A549 (cell line): ENCODE data around the gene CIAO3. TPM values are rescaled to one million over a fixed set of nuclear protein-coding genes. Genes with fewer than 3 reads are reported as not detected.

Experiments
- ATAC-seq, 2 experiments: fragments of 200-7000 bp in 1 of 2; fragments of >200 bp in 1 of 2; cut with Nextera tagmentation in 1 of 2; cut with Tn5 transposase in 1 of 2; 3 replicates each; pipeline versions ENCODE4 v1.8.0 to v1.9.1; 2018 to 2020; ENCODE audit warnings: mild to moderate bottlenecking in 1 of 2, moderate library complexity in 1 of 2
- CTCF ChIA-PET: fragments of 300-600 bp; sonication (Branson Sonifier 250); formaldehyde crosslinking; extraction: SDS; loops from one replicate; lab custom pipeline; 2021; ENCODE audit warnings: antibody characterized with exemption, inconsistent platforms; lab: Yijun Ruan, JAX
- POLR2A ChIA-PET: fragments of 350-600 bp; formaldehyde crosslinking; extraction: SDS; loops from one replicate; lab custom pipeline; 2021; ENCODE audit warnings: antibody characterized with exemption, inconsistent platforms; lab: Yijun Ruan, JAX
- DNase-seq, 2 experiments: peaks; one replicate each; pipeline versions ENCODE4 v3.0.0 to v3.0.0-alpha.2; 2011 to 2016; ENCODE audit warnings: low read depth in 1 of 2, low spot score in 1 of 2
- FAIRE-seq: peaks from 2 replicates; lab custom pipeline; 2011; peaks lifted over from hg19 to GRCh38; lab: Jason Lieb, UNC
- H3K27ac ChIP-seq, 2 experiments: fragments of >200 bp; sonication (Bioruptor Twin); formaldehyde crosslinking; 3 replicates each; pipeline ENCODE4 v1.5.1; 2016 to 2017
- H3K4me1 ChIP-seq: fragments of >200 bp; sonication (Bioruptor Twin); formaldehyde crosslinking; 3 replicates; pipeline ENCODE4 v1.6.1; 2016
- H3K4me2 ChIP-seq: fragments of >200 bp; sonication (Bioruptor Twin); formaldehyde crosslinking; 3 replicates; pipeline ENCODE4 v1.6.1; 2016
- H3K4me3 ChIP-seq: fragments of >200 bp; sonication (Bioruptor Twin); formaldehyde crosslinking; 3 replicates; pipeline ENCODE4 v1.5.1; 2016
- H3K9me3 ChIP-seq: fragments of >200 bp; sonication (Bioruptor Twin); formaldehyde crosslinking; 3 replicates; pipeline ENCODE4 v1.6.1; 2016
- BCL3 ChIP-seq: fragments of >200 bp; sonication (Bioruptor Twin); formaldehyde crosslinking; IDR thresholded peaks from 3 replicates; pipeline ENCODE4 v1.6.1; 2016
- BHLHE40 ChIP-seq: IDR thresholded peaks from 2 replicates; pipeline ENCODE4 v1.6.1; 2012; ENCODE audit warnings: low read depth, low read length, inconsistent platforms
- CBX8 ChIP-seq: fragments of 200-600 bp; sonication (generic); IDR thresholded peaks from 2 replicates; pipeline ENCODE4 v1.6.1; 2016
- CEBPB ChIP-seq, 2 experiments: fragments of >200 bp in 1 of 2; sonication (Bioruptor Twin) in 1 of 2; formaldehyde crosslinking in 1 of 2; IDR thresholded peaks; 2 replicates each; pipeline ENCODE4 v1.6.1; 2012 to 2016
- CHD2 ChIP-seq: fragments of 150-350 bp; IDR thresholded peaks from 2 replicates; pipeline ENCODE4 v1.6.1; 2014; ENCODE audit warnings: low read length; ENCODE audit not compliant: partially characterized antibody
- CHD4 ChIP-seq: fragments of 200-600 bp; sonication (generic); IDR thresholded peaks from 2 replicates; pipeline ENCODE4 v1.6.1; 2016; ENCODE audit warnings: antibody characterized with exemption, mild to moderate bottlenecking, borderline replicate concordance
- ELK1 ChIP-seq: fragments of 150-350 bp; IDR thresholded peaks from 2 replicates; pipeline ENCODE4 v1.6.1; 2014; ENCODE audit warnings: low read depth, mild to moderate bottlenecking, low read length
- EP300 ChIP-seq, 2 experiments: fragments of >200 bp; sonication (Bioruptor Twin); formaldehyde crosslinking; IDR thresholded peaks; 2 replicates in 1 of 2; 3 replicates in 1 of 2; pipeline ENCODE4 v1.6.1; 2016 to 2017
- FOXS1 ChIP-seq: fragments of 250-450 bp; sonication (Bioruptor Pico); IDR thresholded peaks from 2 replicates; pipeline ENCODE4 v1.5.0; 2020; ENCODE audit warnings: mild to moderate bottlenecking, moderate library complexity
- HDAC2 ChIP-seq: fragments of 200-600 bp; sonication (generic); IDR thresholded peaks from 2 replicates; pipeline ENCODE4 v1.6.1; 2016
- HEYL ChIP-seq: fragments of 250-450 bp; sonication (Bioruptor Pico); IDR thresholded peaks from 2 replicates; pipeline ENCODE4 v1.8.0; 2021; ENCODE audit warnings: mild to moderate bottlenecking, moderate library complexity
- HMGXB4 ChIP-seq: fragments of 250-450 bp; sonication (Bioruptor Pico); IDR thresholded peaks from 2 replicates; pipeline ENCODE4 v1.5.0; 2021; ENCODE audit warnings: mild to moderate bottlenecking, moderate library complexity, borderline replicate concordance
- HOXB5 ChIP-seq: fragments of 250-450 bp; sonication (Bioruptor Pico); IDR thresholded peaks from 2 replicates; pipeline ENCODE4 v1.5.0; 2020; ENCODE audit warnings: mild to moderate bottlenecking, moderate library complexity
- JUN ChIP-seq, 2 experiments: fragments of >200 bp; sonication (Bioruptor Twin); formaldehyde crosslinking; IDR thresholded peaks; 2 replicates in 1 of 2; 3 replicates in 1 of 2; pipeline ENCODE4 v1.6.1; 2016 to 2017
- MYC ChIP-seq: IDR thresholded peaks from 2 replicates; pipeline ENCODE4 v1.6.1; 2012; ENCODE audit warnings: mild to moderate bottlenecking, inconsistent platforms, low read length, improper control_type of control experiment, borderline replicate concordance
- NFE2L2 ChIP-seq: fragments of 150-350 bp; conservative IDR thresholded peaks from 2 replicates; pipeline ENCODE4 v1.6.1; 2014; ENCODE audit warnings: low read length
- NPAS2 ChIP-seq: fragments of 250-450 bp; sonication (Bioruptor Pico); IDR thresholded peaks from 2 replicates; pipeline ENCODE4 v1.8.0; 2022; ENCODE audit warnings: mild to moderate bottlenecking, moderate library complexity, borderline replicate concordance
- PBX3 ChIP-seq: IDR thresholded peaks from 2 replicates; pipeline ENCODE4 v1.6.1; 2012
- PHF8 ChIP-seq: fragments of 200-600 bp; sonication (generic); IDR thresholded peaks from 2 replicates; pipeline ENCODE4 v1.6.1; 2016; ENCODE audit warnings: low read depth, mild to moderate bottlenecking, antibody characterized with exemption, moderate library complexity, borderline replicate concordance
- RFX5 ChIP-seq: fragments of 450-650 bp; IDR thresholded peaks from 2 replicates; pipeline ENCODE4 v1.7.1; 2014; ENCODE audit warnings: antibody characterized with exemption, mild to moderate bottlenecking, moderate library complexity
- RNF2 ChIP-seq: fragments of 200-600 bp; sonication (generic); IDR thresholded peaks from 2 replicates; pipeline ENCODE4 v1.6.1; 2016; ENCODE audit warnings: low read depth, mild to moderate bottlenecking, antibody characterized with exemption, moderate library complexity, borderline replicate concordance
- SREBF2 ChIP-seq: fragments of 450-650 bp; IDR thresholded peaks from 2 replicates; pipeline ENCODE4 v1.6.1; 2014; ENCODE audit warnings: mild to moderate bottlenecking, moderate library complexity
- TFCP2L1 ChIP-seq: fragments of 250-450 bp; sonication (Bioruptor Pico); IDR thresholded peaks from 2 replicates; pipeline ENCODE4 v1.5.0; 2021; ENCODE audit warnings: mild to moderate bottlenecking
- TP53 ChIP-seq: fragments of 250-450 bp; sonication (Bioruptor Pico); IDR thresholded peaks from 2 replicates; pipeline ENCODE4 v1.5.0; 2021; ENCODE audit warnings: mild to moderate bottlenecking, moderate library complexity
- ZFP36 ChIP-seq: fragments of 450-650 bp; IDR thresholded peaks from 2 replicates; pipeline ENCODE4 v1.6.1; 2014; ENCODE audit warnings: borderline replicate concordance; ENCODE audit not compliant: partially characterized antibody
- ZNF302 ChIP-seq: fragments of 250-450 bp; sonication (Bioruptor Pico); IDR thresholded peaks from 2 replicates; pipeline ENCODE4 v1.9.0; 2021; ENCODE audit warnings: inconsistent platforms, mild to moderate bottlenecking, moderate library complexity
- WGBS: methylation state at CpG from one replicate; pipeline ENCODE4 v1.1.6; 2017; ENCODE audit errors: missing lambda C conversion rate; 5-methylcytosine and 5-hydroxymethylcytosine counted together
- polyA plus RNA-seq, 4 experiments: library from polyadenylated mRNA; depleted of rRNA in 3 of 4; stranded (reverse); fragments of >200 nt; fragmentation: RNase III in 1 of 4; extraction: RNeasy Plus Mini Kit Qiagen cat#74134 plus additional on column Dnase treatment in 1 of 4; gene quantifications; 2 replicates in 3 of 4; 3 replicates in 1 of 4; pipeline ENCODE4 v1.2.3, GENCODE V29; 2011 to 2017
- TF ChIP-seq, protein P1 (sequence below): IDR thresholded peaks from 2 replicates; pipeline ENCODE4 v1.6.1; 2012; ENCODE audit warnings: low read depth, borderline replicate concordance

Gene CIAO3
- polyA plus RNA-seq, 2 of the 4 experiments (the other 2 are of a cell fraction), result 17.4 to 23.0 TPM

DNA sequence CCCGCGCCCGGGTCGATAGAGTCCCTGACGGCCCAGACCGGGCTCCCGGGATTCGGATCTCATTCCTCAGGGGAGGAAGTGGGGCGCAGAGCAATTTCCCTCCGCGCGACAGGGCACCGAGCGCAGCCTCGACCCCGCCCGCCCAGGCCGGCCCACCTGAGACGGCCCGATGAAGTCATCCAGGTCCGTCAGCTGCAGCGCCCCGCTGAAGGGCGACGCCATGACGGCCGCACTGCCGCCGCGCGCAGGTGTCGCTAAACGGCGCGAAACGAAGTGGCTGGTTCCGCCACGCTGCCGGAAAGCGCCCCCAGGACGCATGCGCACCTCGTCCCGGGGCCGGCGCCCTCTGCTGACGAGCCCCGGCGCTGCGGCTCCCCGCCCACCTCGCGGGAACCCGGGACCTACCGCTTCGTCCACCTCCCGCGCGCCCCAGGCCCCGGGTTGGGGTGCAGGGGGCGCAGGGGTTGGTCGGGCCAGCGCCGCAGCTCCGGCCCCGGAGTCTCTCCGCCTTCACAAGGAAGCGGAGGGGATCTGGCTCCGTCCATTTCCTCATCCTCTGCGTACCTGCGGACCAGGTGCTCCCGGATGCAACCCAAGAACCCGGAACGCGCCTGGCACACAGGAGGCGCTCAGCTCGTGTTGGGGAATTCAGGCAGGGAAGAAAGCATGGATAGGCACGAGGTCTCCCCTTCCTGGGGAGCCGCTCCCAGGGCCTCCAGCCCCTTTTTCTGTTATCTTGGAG, at the start of gene CIAO3 (continued):
- TF ChIP-seq JUN (IDR thresholded peaks at IDR 0.05), result peak; percentile 55 to 92; a peak in 4 of 5 replicates
- TF ChIP-seq PBX3, result no peak
- no peak for TF ChIP-seq TFCP2L1 (CRISPR knock-in tag)
- TF ChIP-seq EP300 (IDR thresholded peaks at IDR 0.05), result no peak
- no peak for TF ChIP-seq CEBPB (IDR thresholded peaks at IDR 0.05)
- no peak for TF ChIP-seq HMGXB4
- TF ChIP-seq RFX5, result 0 out of 2 replicates have a peak, but pooled peaks have one; percentile 37
- no peak for TF ChIP-seq RNF2
- no peak for TF ChIP-seq HDAC2
- TF ChIP-seq, protein P1, sequence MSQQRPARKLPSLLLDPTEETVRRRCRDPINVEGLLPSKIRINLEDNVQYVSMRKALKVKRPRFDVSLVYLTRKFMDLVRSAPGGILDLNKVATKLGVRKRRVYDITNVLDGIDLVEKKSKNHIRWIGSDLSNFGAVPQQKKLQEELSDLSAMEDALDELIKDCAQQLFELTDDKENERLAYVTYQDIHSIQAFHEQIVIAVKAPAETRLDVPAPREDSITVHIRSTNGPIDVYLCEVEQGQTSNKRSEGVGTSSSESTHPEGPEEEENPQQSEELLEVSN, result peak; percentile 68; the same call in 1 of the 2 replicates
- TF ChIP-seq ELK1, result no peak
- no peak for TF ChIP-seq BHLHE40
- TF ChIP-seq PHF8, result peak; percentile 86
- TF ChIP-seq ZFP36, result no peak
- no peak for TF ChIP-seq SREBF2
- TF ChIP-seq CHD2, result peak; percentile 33
- TF ChIP-seq HOXB5 (CRISPR knock-in tag), result no peak
- no peak for TF ChIP-seq CHD4
- TF ChIP-seq FOXS1, result no peak
- TF ChIP-seq MYC, result no peak; the same call in 1 of the 2 replicates
- no peak for TF ChIP-seq NFE2L2
- 0 out of 3 replicates have a peak, but pooled peaks have one; percentile 55 for TF ChIP-seq BCL3
- no peak for TF ChIP-seq CBX8

DNA sequence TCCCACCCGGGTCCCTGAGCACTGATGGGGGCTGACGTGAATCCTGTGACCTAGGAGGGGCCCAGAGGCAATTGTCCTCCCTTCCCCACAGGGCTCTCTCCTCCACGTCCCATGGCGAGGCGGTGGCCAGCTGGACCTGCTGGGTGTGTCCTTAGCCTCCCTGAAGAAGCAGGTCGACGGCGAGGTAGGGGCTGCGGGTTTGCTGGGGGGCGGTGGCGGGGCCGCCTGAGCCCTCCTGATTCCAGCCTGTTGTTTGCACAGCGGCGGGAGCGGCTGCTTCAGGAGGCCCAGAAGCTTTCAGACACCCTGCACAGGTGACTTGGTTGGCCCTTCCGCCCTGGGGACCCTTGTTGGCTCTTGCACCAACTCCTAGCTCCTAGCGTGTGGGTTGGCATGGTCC, 49.3 kb upstream of the CIAO3 start:
- no peak for ATAC-seq
- WGBS, result 92% methylated on average over 16 of the region's 17 CpGs
- TF ChIP-seq HEYL (CRISPR knock-in tag) (no peak), NPAS2 (CRISPR knock-in tag) (no peak), CHD2 (no peak), HMGXB4 (no peak), ZNF302 (no peak), TP53 (no peak)
- TF ChIP-seq, protein P1, result no peak
- POLR2A ChIA-PET, result no interaction called here
- CTCF ChIA-PET, result interaction anchor here (1.3 to 9.9 kb wide), 4 partner anchors 23 to 266 kb away, joined by 3 to 169 read pairs (median 4); partner anchors contain the start of gene METRN
- no peak for FAIRE-seq
- Histone ChIP-seq H3K9me3 (no peaks in the 10 kb centered on the region), H3K4me1 (peaks cover 22% of the 10 kb centered on the region), H3K4me3 (no peak overlapping the region), H3K27ac (no peak overlapping the region), H3K4me2 (no peak overlapping the region)
- no peak for DNase-seq
